Measurements from ENCODE around the gene PLSCR4. TPM values are rescaled to one million over a fixed set of nuclear protein-coding genes. Genes with fewer than 3 reads are reported as not detected.
"Not testable (repeated sequence)": the region's sequence is repeated elsewhere in the genome, so short reads cannot be mapped to it uniquely, and the experiment has no call there.

The PLSCR4 gene
- total RNA-seq, 4 donors from 2014 or later, result 22.8 to 27.5 (median 25.7) TPM

DNA sequence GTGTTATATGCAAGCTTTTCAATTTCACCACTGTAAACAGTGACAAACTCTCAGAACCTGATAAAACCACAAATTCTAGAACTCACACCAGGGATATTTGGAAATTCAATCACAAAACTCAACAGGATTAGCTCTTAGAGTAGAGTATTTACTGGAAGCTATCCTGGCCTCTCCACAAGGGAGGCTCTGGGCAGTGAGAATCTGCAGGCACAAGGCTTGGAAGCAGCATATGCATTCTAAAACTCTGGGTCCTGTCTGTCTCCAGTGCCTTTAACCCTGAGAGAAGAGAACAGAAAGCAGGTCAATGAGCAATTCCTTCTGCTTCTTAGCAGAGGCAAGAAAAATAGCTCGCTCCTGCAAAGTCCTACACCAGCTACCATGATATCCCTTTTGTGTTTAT, 23.4 kb downstream of the PLSCR4 start:
- Histone ChIP-seq H3K27me3 (no peaks in the 10 kb centered on the region), H3K4me1 (no peaks in the 10 kb centered on the region), H3K4me3 (no peak overlapping the region), H3K36me3 (no peaks in the 10 kb centered on the region), H3K9me3 (no peaks in the 10 kb centered on the region), H3K27ac (no peak overlapping the region)
- no peak for DNase-seq
- TF ChIP-seq, protein P1, sequence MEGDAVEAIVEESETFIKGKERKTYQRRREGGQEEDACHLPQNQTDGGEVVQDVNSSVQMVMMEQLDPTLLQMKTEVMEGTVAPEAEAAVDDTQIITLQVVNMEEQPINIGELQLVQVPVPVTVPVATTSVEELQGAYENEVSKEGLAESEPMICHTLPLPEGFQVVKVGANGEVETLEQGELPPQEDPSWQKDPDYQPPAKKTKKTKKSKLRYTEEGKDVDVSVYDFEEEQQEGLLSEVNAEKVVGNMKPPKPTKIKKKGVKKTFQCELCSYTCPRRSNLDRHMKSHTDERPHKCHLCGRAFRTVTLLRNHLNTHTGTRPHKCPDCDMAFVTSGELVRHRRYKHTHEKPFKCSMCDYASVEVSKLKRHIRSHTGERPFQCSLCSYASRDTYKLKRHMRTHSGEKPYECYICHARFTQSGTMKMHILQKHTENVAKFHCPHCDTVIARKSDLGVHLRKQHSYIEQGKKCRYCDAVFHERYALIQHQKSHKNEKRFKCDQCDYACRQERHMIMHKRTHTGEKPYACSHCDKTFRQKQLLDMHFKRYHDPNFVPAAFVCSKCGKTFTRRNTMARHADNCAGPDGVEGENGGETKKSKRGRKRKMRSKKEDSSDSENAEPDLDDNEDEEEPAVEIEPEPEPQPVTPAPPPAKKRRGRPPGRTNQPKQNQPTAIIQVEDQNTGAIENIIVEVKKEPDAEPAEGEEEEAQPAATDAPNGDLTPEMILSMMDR (IDR thresholded peaks at IDR 0.05), result no peak
- no peak for TF ChIP-seq POLR2A (IDR thresholded peaks at IDR 0.05)

DNA sequence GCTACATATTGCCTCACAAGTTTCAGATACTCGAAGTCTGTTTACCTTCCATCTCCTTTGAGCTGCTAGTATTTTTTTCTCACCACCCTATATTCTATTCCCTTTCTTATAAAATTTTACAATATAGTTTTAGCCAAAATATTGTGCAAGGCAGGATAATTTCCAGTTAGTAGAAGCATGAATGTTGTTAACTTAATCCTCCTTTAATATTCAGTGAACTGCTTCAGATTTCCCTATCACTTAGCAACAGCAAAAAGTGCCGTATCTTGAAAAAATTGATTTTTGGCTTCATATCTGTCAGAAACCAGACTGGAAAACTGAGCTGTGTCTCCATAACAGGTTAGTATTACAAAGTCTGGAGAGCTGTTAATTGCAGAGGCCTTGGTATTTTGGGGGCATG, 24.0 kb downstream of the PLSCR4 start:
- TF ChIP-seq POLR2A (IDR thresholded peaks at IDR 0.05), result no peak
- TF ChIP-seq, protein P1 (IDR thresholded peaks at IDR 0.05), result no peak
- no peak for DNase-seq
- no peaks in the 10 kb centered on the region for H3K9me3 ChIP-seq
- H3K36me3 ChIP-seq, result no peaks in the 10 kb centered on the region
- H3K27me3 ChIP-seq, result no peaks in the 10 kb centered on the region
- no peak overlapping the region for H3K27ac ChIP-seq
- no peak overlapping the region for H3K4me3 ChIP-seq
- no peaks in the 10 kb centered on the region for H3K4me1 ChIP-seq

DNA sequence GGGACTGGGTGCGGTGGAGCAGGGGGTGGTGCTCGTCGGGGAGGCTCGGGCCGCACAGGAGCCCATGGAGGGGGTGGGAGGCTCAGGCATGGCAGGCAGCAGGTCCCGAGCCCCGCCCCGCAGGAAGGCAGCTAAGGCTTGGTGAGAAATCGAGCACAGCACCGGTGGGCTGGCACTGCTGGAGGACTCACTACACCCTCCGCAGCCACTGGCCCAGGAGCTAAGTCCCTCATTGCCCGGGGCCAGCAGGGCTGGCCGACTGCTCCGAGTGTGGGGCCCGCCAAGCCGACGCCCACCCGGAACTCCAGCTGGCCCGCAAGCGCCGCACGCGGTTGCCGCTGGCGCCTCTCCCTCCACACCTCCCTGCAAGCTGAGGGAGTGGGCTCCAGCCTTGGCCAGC, 25.4 kb downstream of the PLSCR4 start:
- not testable (repeated sequence) for DNase-seq, H3K4me1 ChIP-seq

DNA sequence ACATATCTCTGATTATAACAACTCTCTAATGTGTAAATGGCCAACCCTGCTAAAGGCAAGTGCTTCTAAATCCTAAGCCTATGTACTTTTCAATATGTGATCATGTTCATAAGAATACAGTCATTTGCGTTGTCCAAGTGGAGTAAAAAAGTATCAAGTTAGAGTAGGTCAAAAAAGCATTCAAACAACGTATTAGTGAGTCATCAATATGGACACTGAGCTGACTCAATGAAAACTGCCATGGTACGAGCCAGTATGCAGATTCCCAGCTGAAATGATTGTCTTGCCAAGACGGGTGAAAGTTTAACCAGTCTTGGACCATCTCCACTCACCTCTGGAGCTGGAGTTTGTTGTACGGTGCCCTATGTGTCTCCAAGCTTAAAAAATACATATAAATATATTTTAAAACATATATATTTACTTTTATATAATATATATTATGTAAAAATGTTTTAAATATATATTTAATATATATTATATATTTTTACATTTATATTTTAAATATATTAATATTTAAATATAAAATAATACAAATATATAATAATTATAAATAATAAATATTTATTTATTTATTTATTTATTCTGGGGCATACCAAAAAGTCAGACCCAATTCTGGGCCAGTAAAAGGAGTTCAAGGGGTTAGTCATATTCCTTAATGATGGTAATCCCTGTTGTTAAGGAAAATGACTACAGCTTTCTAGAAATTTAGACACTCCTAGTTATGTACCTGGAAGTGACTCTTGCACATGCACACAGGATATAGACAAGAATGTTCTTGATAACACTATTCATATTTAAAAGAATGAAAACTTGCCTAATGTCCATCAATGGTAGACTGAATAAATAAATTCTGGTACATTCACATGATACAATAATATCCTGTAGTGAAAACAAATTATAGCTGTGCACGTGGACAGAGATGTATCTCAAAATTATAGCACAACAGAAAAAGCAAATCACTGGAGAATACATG, 27.2 kb downstream of the PLSCR4 start:
- TF ChIP-seq, protein P1 (IDR thresholded peaks at IDR 0.05), result no peak
- no peak for TF ChIP-seq POLR2A (IDR thresholded peaks at IDR 0.05)
- H3K36me3 ChIP-seq, result no peaks in the 10 kb centered on the region
- no peaks in the 10 kb centered on the region for H3K27me3 ChIP-seq
- H3K4me1 ChIP-seq, result no peaks in the 10 kb centered on the region
- H3K27ac ChIP-seq, result peak overlapping the region in 2 of 4 donors; percentile 62 to 87
- no peaks in the 10 kb centered on the region for H3K9me3 ChIP-seq
- peak in 1 of 3 donors; percentile 60 for DNase-seq
- no peak overlapping the region for H3K4me3 ChIP-seq

More for the DNA sequence above, 25.4 kb downstream of the PLSCR4 start:
- not testable (repeated sequence) for H3K9me3 ChIP-seq, H3K36me3 ChIP-seq, H3K27ac ChIP-seq, H3K4me3 ChIP-seq, H3K27me3 ChIP-seq

DNA sequence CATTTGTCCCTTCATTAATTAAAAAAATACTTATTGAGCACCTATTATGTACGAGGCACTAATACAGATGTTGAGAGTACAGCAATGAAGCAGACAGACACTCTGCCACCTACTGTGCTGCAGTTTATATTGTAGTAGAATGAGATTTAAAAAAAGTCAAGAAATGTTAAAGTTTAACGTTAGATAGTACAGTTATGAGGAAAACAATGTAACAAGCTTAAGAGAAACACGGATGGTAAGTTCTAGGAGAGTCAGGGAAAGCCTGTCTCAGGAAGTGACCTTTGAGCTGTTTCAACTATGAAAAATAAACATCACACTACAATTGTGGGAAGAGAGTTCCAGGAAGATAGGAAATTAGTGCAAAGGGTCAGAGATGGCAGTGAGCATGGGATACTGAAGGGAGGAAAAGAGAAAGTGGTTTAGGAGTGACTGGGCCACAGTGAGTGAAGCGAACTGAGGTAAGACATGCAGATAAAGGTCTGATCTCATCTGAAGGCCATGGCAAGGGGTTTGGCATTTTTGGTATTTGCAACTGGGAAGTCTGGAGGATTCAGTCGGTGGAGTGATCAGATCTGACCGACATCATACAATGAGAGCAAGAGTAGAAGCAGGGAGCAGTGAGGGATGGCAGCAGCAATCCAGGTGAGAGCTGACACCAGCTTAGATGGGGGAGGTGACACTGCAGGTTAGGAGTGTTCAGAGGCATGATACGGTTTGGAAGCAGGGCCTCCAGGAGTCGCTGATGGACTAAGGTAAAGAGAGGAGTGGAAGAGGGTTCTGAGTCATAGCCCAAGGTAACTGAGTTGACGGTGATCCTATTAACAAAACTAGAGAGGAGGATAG, 28.5 kb downstream of the PLSCR4 start:
- TF ChIP-seq POLR2A (IDR thresholded peaks at IDR 0.05), result no peak
- TF ChIP-seq, protein P1 (IDR thresholded peaks at IDR 0.05), result peak in 3 of 6 experiments; percentile 12 to 27 (median 14)
- Histone ChIP-seq H3K36me3 (no peaks in the 10 kb centered on the region), H3K4me1 (no peaks in the 10 kb centered on the region), H3K27ac (peak overlapping the region in 3 of 4 donors; percentile 62 to 87 (median 62)), H3K27me3 (no peaks in the 10 kb centered on the region), H3K9me3 (no peaks in the 10 kb centered on the region), H3K4me3 (peak overlapping the region in 1 of 4 donors; percentile 45)
- DNase-seq, result peak in 2 of 3 donors; percentile 52 to 53
